Peyer's patch (tissue), 4 donors: ENCODE data around the gene PHC1.

Source experiments
- POLR2A ChIP-seq, 2 donors: fragments of 450-650 bp; IDR thresholded peaks; one replicate each; pipeline ENCODE4 v1.5.1; 2017; ENCODE audit warnings: antibody characterized with exemption in 2 of 2, mild to moderate bottlenecking in 2 of 2, moderate library complexity in 2 of 2
- TF ChIP-seq, protein P1 (sequence below), 6 experiments: fragments of 450-650 bp in 4 of 6; fragments of 200-600 bp in 2 of 6; sonication (generic) in 1 of 6; IDR thresholded peaks; one replicate each; pipeline ENCODE4 v1.5.1; 2017 to 2019; ENCODE audit warnings: antibody characterized with exemption in 6 of 6, mild to moderate bottlenecking in 3 of 6, moderate library complexity in 1 of 6

GRCh38 chr12:8953773-8954402 lies 39.6 kb downstream of the PHC1 start:
- TF ChIP-seq, protein P1, sequence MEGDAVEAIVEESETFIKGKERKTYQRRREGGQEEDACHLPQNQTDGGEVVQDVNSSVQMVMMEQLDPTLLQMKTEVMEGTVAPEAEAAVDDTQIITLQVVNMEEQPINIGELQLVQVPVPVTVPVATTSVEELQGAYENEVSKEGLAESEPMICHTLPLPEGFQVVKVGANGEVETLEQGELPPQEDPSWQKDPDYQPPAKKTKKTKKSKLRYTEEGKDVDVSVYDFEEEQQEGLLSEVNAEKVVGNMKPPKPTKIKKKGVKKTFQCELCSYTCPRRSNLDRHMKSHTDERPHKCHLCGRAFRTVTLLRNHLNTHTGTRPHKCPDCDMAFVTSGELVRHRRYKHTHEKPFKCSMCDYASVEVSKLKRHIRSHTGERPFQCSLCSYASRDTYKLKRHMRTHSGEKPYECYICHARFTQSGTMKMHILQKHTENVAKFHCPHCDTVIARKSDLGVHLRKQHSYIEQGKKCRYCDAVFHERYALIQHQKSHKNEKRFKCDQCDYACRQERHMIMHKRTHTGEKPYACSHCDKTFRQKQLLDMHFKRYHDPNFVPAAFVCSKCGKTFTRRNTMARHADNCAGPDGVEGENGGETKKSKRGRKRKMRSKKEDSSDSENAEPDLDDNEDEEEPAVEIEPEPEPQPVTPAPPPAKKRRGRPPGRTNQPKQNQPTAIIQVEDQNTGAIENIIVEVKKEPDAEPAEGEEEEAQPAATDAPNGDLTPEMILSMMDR (IDR thresholded peaks at IDR 0.05) = no peak
- TF ChIP-seq POLR2A (IDR thresholded peaks at IDR 0.05) = no peak
